Adrenal gland (tissue), 12 donors: ENCODE data around the gene SHISA6. TPM values are rescaled to one million over a fixed set of nuclear protein-coding genes. Genes with fewer than 3 reads are reported as not detected.

Experiments
- DNase-seq, 7 donors: peaks; one replicate each; pipeline ENCODE4 v3.0.0-alpha.2; 2019 to 2020
- H3K27ac ChIP-seq, 5 donors: fragments of 200-600 bp; sonication (generic) in 4 of 5; 1 replicate in 3 of 5; 2 replicates in 2 of 5; pipeline versions ENCODE4 v1.5.1 to v1.8.0; 2016 to 2020; ENCODE audit warnings: mild to moderate bottlenecking in 1 of 5
- H3K27me3 ChIP-seq: fragments of 200-600 bp; 2 replicates; pipeline ENCODE4 v1.8.0; 2021
- H3K36me3 ChIP-seq, 2 donors: fragments of 200-600 bp; replicated peaks in 1 of 2; 1 replicate in 1 of 2; 2 replicates in 1 of 2; pipeline versions ENCODE4 v1.5.1 to v1.8.0; 2018 to 2022
- H3K4me1 ChIP-seq, 2 donors: fragments of 200-600 bp; replicated peaks in 1 of 2; 1 replicate in 1 of 2; 2 replicates in 1 of 2; pipeline versions ENCODE4 v1.5.1 to v1.8.0; 2018 to 2021
- H3K4me3 ChIP-seq, 4 donors: fragments of 200-600 bp; sonication (generic) in 3 of 4; one replicate each; pipeline ENCODE4 v1.5.1; 2016 to 2018
- H3K9me3 ChIP-seq, 3 donors: fragments of 200-600 bp; sonication (generic) in 1 of 3; replicated peaks in 1 of 3; 1 replicate in 2 of 3; 2 replicates in 1 of 3; pipeline versions ENCODE4 v1.5.1 to v1.8.0; 2016 to 2021
- CTCF ChIP-seq, 6 experiments: fragments of 450-650 bp in 4 of 6; fragments of 200-600 bp in 2 of 6; sonication (generic) in 1 of 6; IDR thresholded peaks; 1 replicate in 5 of 6; 2 replicates in 1 of 6; pipeline versions ENCODE4 v1.5.1 to v1.8.0; 2016 to 2021; ENCODE audit warnings: antibody characterized with exemption in 6 of 6, mild to moderate bottlenecking in 2 of 6, moderate library complexity in 1 of 6
- POLR2A ChIP-seq, 2 donors: fragments of 450-650 bp; IDR thresholded peaks; one replicate each; pipeline ENCODE4 v1.6.1; 2017; ENCODE audit warnings: antibody characterized with exemption in 2 of 2, mild to moderate bottlenecking in 2 of 2, moderate library complexity in 1 of 2
- WGBS, 4 donors: extraction: QIAGEN DNeasy Blood & Tissue Kit in 2 of 4; methylation state at CpG; one replicate each; pipeline versions ENCODE4 v1.1.5 to v1.1.7; 2013 to 2017; 5-methylcytosine and 5-hydroxymethylcytosine counted together
- intact Hi-C, 2 donors: fragments of 100-400 bp; cut with DNase I; formaldehyde crosslinking; loops; one replicate each; pipeline versions ENCODE4 v1.14.1 to v1.15.0; 2022 to 2023
- polyA plus RNA-seq, 3 donors: library from polyadenylated mRNA; stranded (reverse); fragments of 200-250 nt in 2 of 3; fragments of 350-450 nt in 1 of 3; fragmentation: Illumina TruSeq in 1 of 3; extraction: RNeasy Lipid Tissue Mini Kit (QIAGEN cat#74804) in 1 of 3; gene quantifications; one replicate each; pipeline ENCODE4 v1.2.3, GENCODE V29; 2013 to 2014
- total RNA-seq, 9 donors: library from RNA; depleted of rRNA in 4 of 9; stranded (reverse); fragments of >200 nt in 4 of 9; fragments of 120-200 nt in 1 of 9; fragmentation: NEBNext Ultra II Directional in 1 of 9; extraction: Animal tissue kit (Norgen Biotek cat#: 25700) in 1 of 9; gene quantifications; one replicate each; pipeline versions ENCODE4 v1.1.0 to v1.2.4, GENCODE V29; 2013 to 2023
- donor health status: healthy with polysubstance abuse.
- donor health status: Bipolar disorder and iron deficiency.
- donor health status: DM: yes; HTN: yes; CAD: no.
- donor health status: DM: no; HTN: no; CAD: no.
- donor health status: DM: no; HTN: no; CAD: no.
- donor health status: DM: yes; HTN: yes; CAD: no.

Gene SHISA6
- total and polyA plus RNA-seq, 12 donors: 0.09 to 2.0 (median 0.57) TPM

- intact Hi-C loops: no loop called here
- no peak for DNase-seq
Observed at GRCh38 chr17:11292491-11292890, 51.5 kb downstream of the SHISA6 start.

GRCh38 chr17:11293480-11293879, 52.5 kb downstream of the SHISA6 start:
- Histone ChIP-seq H3K4me1 (no peaks in the 10 kb centered on the region), H3K36me3 (no peaks in the 10 kb centered on the region), H3K27ac (no peak overlapping the region), H3K27me3 (no peaks in the 10 kb centered on the region), H3K4me3 (no peak overlapping the region), H3K9me3 (no peaks in the 10 kb centered on the region)
- 75 to 81% (median 80%) methylated on average over 8 of the region's 8 CpGs for WGBS, 4 donors
- intact Hi-C loops: no loop called here
- no peak for DNase-seq
- TF ChIP-seq POLR2A (IDR thresholded peaks at IDR 0.05): no peak
- no peak for TF ChIP-seq CTCF (IDR thresholded peaks at IDR 0.05)

More at GRCh38 chr17:11292491-11292890, 51.5 kb downstream of the SHISA6 start:
- H3K27me3 ChIP-seq: no peaks in the 10 kb centered on the region
- TF ChIP-seq CTCF (IDR thresholded peaks at IDR 0.05) (no peak), POLR2A (IDR thresholded peaks at IDR 0.05) (no peak)
- no peaks in the 10 kb centered on the region for H3K9me3 ChIP-seq
- WGBS, 4 donors: 85 to 92% (median 89%) methylated on average over 8 of the region's 8 CpGs
- no peaks in the 10 kb centered on the region for H3K4me1 ChIP-seq
- no peaks in the 10 kb centered on the region for H3K36me3 ChIP-seq
- no peak overlapping the region for H3K27ac ChIP-seq
- no peak overlapping the region for H3K4me3 ChIP-seq

- Histone ChIP-seq H3K4me3 (no peak overlapping the region), H3K27me3 (no peaks in the 10 kb centered on the region), H3K27ac (no peak overlapping the region), H3K4me1 (no peaks in the 10 kb centered on the region), H3K9me3 (no peaks in the 10 kb centered on the region), H3K36me3 (no peaks in the 10 kb centered on the region)
- WGBS, 4 donors: 79 to 87% (median 85%) methylated on average over 10 of the region's 10 CpGs
- TF ChIP-seq POLR2A (IDR thresholded peaks at IDR 0.05): no peak
- no peak for TF ChIP-seq CTCF (IDR thresholded peaks at IDR 0.05)
- no peak for DNase-seq
- intact Hi-C loops: no loop called here
Observed at GRCh38 chr17:11294826-11295225, 53.8 kb downstream of the SHISA6 start.

GRCh38 chr17:11296994-11297393, 56.0 kb downstream of the SHISA6 start:
- H3K9me3 ChIP-seq: no peaks in the 10 kb centered on the region
- H3K4me1 ChIP-seq: no peaks in the 10 kb centered on the region
- H3K4me3 ChIP-seq: no peak overlapping the region
- WGBS, 4 donors: 38 to 60% (median 41%) methylated on average over 4 of the region's 4 CpGs
- no peaks in the 10 kb centered on the region for H3K36me3 ChIP-seq
- intact Hi-C loops: no loop called here
- no peak overlapping the region for H3K27ac ChIP-seq
- no peak for DNase-seq
- no peaks in the 10 kb centered on the region for H3K27me3 ChIP-seq
- TF ChIP-seq POLR2A (IDR thresholded peaks at IDR 0.05) (no peak), CTCF (IDR thresholded peaks at IDR 0.05) (peak in 3 of 6 experiments; percentile 18 to 38 (median 19))
